BJ (cell line): Measurements from ENCODE around the gene SRPX2. TPM values are rescaled to one million over a fixed set of nuclear protein-coding genes. Genes with fewer than 3 reads are reported as not detected.

ENCODE experiments used
- CTCF ChIA-PET: fragments of 350-600 bp; formaldehyde crosslinking; extraction: SDS; loops from one replicate; lab custom pipeline; 2021; ENCODE audit warnings: antibody characterized with exemption, inconsistent platforms; lab: Yijun Ruan, JAX
- POLR2A ChIA-PET: fragments of 300-600 bp; sonication (Branson Sonifier 250); formaldehyde crosslinking; extraction: SDS; loops from one replicate; lab custom pipeline; 2021; ENCODE audit warnings: antibody characterized with exemption; lab: Charles Lee
- DNase-seq: peaks from one replicate; pipeline ENCODE4 v3.0.0-alpha.2; 2011; ENCODE audit warnings: low read depth
- H3K27me3 ChIP-seq: 2 replicates; pipeline ENCODE4 v1.6.0; 2011; ENCODE audit warnings: low read length; ENCODE audit not compliant: control insufficient read depth, insufficient read depth
- H3K36me3 ChIP-seq: 2 replicates; pipeline ENCODE4 v1.5.1; 2011; ENCODE audit warnings: low read length; ENCODE audit not compliant: control insufficient read depth, insufficient read depth
- H3K4me3 ChIP-seq: 2 replicates; pipeline ENCODE4 v1.5.1; 2011; ENCODE audit warnings: low read depth, mild to moderate bottlenecking, control low read depth, low read length
- CTCF ChIP-seq: IDR thresholded peaks from 2 replicates; pipeline ENCODE4 v1.5.1; 2011; ENCODE audit warnings: low read depth, mild to moderate bottlenecking, control low read depth, inconsistent platforms, low read length, moderate library complexity; ENCODE audit not compliant: insufficient read depth
- polyA plus RNA-seq: library from polyadenylated mRNA; depleted of rRNA; stranded (reverse); fragments of >200 nt; gene quantifications from 2 replicates; pipeline ENCODE4 v1.2.3, GENCODE V29; 2011

SRPX2 gene
- polyA plus RNA-seq, 1 experiment: 52.7 TPM

- H3K4me3 ChIP-seq: no peak overlapping the region
- CTCF ChIA-PET: interaction anchor here (1.0 to 1.8 kb wide), 2 partner anchors 9 to 28 kb away, joined by 4 to 8 read pairs; no protein-coding TSS in a partner anchor
Observed at GRCh38 chrX:100643212-100643611, 787 bp upstream of the SRPX2 start.

GRCh38 chrX:100645106-100645505 lies 1.1 kb downstream of the SRPX2 start:
- peak overlapping the region; percentile 45 for H3K4me3 ChIP-seq
- CTCF ChIA-PET: no interaction called here

More at GRCh38 chrX:100643212-100643611, 787 bp upstream of the SRPX2 start:
- POLR2A ChIA-PET: interaction anchor here (0.6 kb wide), 1 partner anchor 10 kb away, joined by 4 read pairs; no protein-coding TSS in a partner anchor
- Histone ChIP-seq H3K27me3 (no peaks in the 10 kb centered on the region), H3K36me3 (no peaks in the 10 kb centered on the region)
- no peak for DNase-seq
- TF ChIP-seq CTCF: no peak

GRCh38 chrX:100647095-100647494 lies 3.1 kb downstream of the SRPX2 start:
- ChIA-PET POLR2A (no interaction called here), CTCF (interaction anchor here (1.1 to 2.3 kb wide), 5 partner anchors 8 to 135 kb away, joined by 3 to 8 read pairs (median 4); no protein-coding TSS in a partner anchor)
- H3K4me3 ChIP-seq: no peak overlapping the region
- H3K27me3 ChIP-seq: no peaks in the 10 kb centered on the region
- no peak for DNase-seq
- peak; percentile 10; the same call in 1 of the 2 replicates for TF ChIP-seq CTCF
- no peaks in the 10 kb centered on the region for H3K36me3 ChIP-seq

More at GRCh38 chrX:100645106-100645505, 1.1 kb downstream of the SRPX2 start:
- POLR2A ChIA-PET: no interaction called here
- Histone ChIP-seq H3K36me3 (no peaks in the 10 kb centered on the region), H3K27me3 (no peaks in the 10 kb centered on the region)
- no peak for DNase-seq
- no peak for TF ChIP-seq CTCF

GRCh38 chrX:100647739-100648138 lies 3.7 kb downstream of the SRPX2 start:
- H3K4me3 ChIP-seq: no peak overlapping the region
- ChIA-PET POLR2A (no interaction called here), CTCF (interaction anchor here (1.2 to 2.3 kb wide), 4 partner anchors 9 to 136 kb away, joined by 3 to 8 read pairs (median 4); no protein-coding TSS in a partner anchor)

More at GRCh38 chrX:100647739-100648138, 3.7 kb downstream of the SRPX2 start:
- no peak for TF ChIP-seq CTCF
- H3K36me3 ChIP-seq: no peaks in the 10 kb centered on the region
- no peak for DNase-seq
- no peaks in the 10 kb centered on the region for H3K27me3 ChIP-seq
